C1 segment of cervical spinal cord (tissue), 14 donors: Measurements from ENCODE around the gene MRPL20.
"Not testable (repeated sequence)": the region's sequence is repeated elsewhere in the genome, so short reads cannot be mapped to it uniquely, and the experiment has no call there.

Experiments used
- DNase-seq, 14 donors: peaks; one replicate each; lab custom pipeline; 2025; lab: John Stamatoyannopoulos, UW

Gene MRPL20

GRCh38 chr1:1437033-1437903, 30.2 kb upstream of the MRPL20 start:
- no peak for DNase-seq

- DNase-seq: no peak
Measured at GRCh38 chr1:1436630-1437032, 29.5 kb upstream of the MRPL20 start.

GRCh38 chr1:1435911-1436629, 29.0 kb upstream of the MRPL20 start:
- DNase-seq: no peak

- peak in 8 of 14 donors; percentile 32 to 78 (median 54) for DNase-seq
Measured at GRCh38 chr1:1435106-1435903, 28.2 kb upstream of the MRPL20 start, which contains the start of gene VWA1. Gene VWA1, plus strand, starts transcription at chr1:1435690. Its CDS starts 59 bp downstream, at chr1:1435749.

GRCh38 chr1:1434824-1435105, 27.7 kb upstream of the MRPL20 start:
- no peak for DNase-seq

GRCh38 chr1:1434131-1434823, 27.2 kb upstream of the MRPL20 start:
- DNase-seq: peak in 12 of 14 donors; percentile 14 to 81 (median 64)

GRCh38 chr1:1433804-1434130, 26.7 kb upstream of the MRPL20 start:
- peak in 5 of 14 donors; percentile 35 to 75 (median 58) for DNase-seq

- DNase-seq: peak in 10 of 14 donors; percentile 46 to 92 (median 68)
Measured at GRCh38 chr1:1432951-1433803, 26.1 kb upstream of the MRPL20 start.

GRCh38 chr1:1432274-1432950, 25.3 kb upstream of the MRPL20 start:
- peak in 3 of 14 donors; percentile 50 to 60 (median 53) for DNase-seq

GRCh38 chr1:1431845-1432273, 24.8 kb upstream of the MRPL20 start:
- DNase-seq: peak in 5 of 14 donors; percentile 40 to 67 (median 51)

GRCh38 chr1:1430992-1431844, 24.1 kb upstream of the MRPL20 start:
- DNase-seq: peak in 2 of 14 donors; percentile 53 to 59

- DNase-seq: peak in 12 of 14 donors; percentile 10 to 79 (median 64)
Measured at GRCh38 chr1:1430114-1430982, 23.3 kb upstream of the MRPL20 start.

GRCh38 chr1:1429671-1430073, 22.6 kb upstream of the MRPL20 start:
- no peak for DNase-seq

GRCh38 chr1:1428967-1429366, 21.9 kb upstream of the MRPL20 start:
- not testable (repeated sequence) for DNase-seq

GRCh38 chr1:1428174-1428573, 21.1 kb upstream of the MRPL20 start:
- no peak for DNase-seq

- no peak for DNase-seq
Measured at GRCh38 chr1:1427820-1428148, 20.7 kb upstream of the MRPL20 start.

GRCh38 chr1:1427106-1427819, 20.2 kb upstream of the MRPL20 start:
- peak in 5 of 14 donors; percentile 17 to 64 (median 54) for DNase-seq
